Suprapubic skin (tissue), 4 donors: Measurements from ENCODE around the gene C14orf39.

Source experiments
- CTCF ChIP-seq, 2 donors: fragments of 200-600 bp in 1 of 2; fragments of 450-650 bp in 1 of 2; sonication (generic) in 1 of 2; IDR thresholded peaks; one replicate each; pipeline ENCODE4 v1.5.1; 2016 to 2019; ENCODE audit warnings: antibody characterized with exemption in 2 of 2, mild to moderate bottlenecking in 1 of 2, moderate library complexity in 1 of 2
- EP300 ChIP-seq: sonication (generic); formaldehyde crosslinking; IDR thresholded peaks from one replicate; pipeline ENCODE4 v1.6.1; 2017; ENCODE audit warnings: antibody characterized with exemption
- POLR2A ChIP-seq, 2 donors: fragments of 450-650 bp; IDR thresholded peaks; one replicate each; pipeline ENCODE4 v1.6.1; 2017; ENCODE audit warnings: antibody characterized with exemption in 2 of 2, mild to moderate bottlenecking in 2 of 2, moderate library complexity in 2 of 2
- POLR2AphosphoS5 ChIP-seq, 3 donors: sonication (generic); formaldehyde crosslinking; IDR thresholded peaks; one replicate each; pipeline ENCODE4 v1.6.1; 2017; ENCODE audit warnings: antibody characterized with exemption in 3 of 3

GRCh38 chr14:60485598-60486251 lies at the start of gene C14orf39:
- no peak for TF ChIP-seq POLR2A (IDR thresholded peaks at IDR 0.05)
- no peak for TF ChIP-seq EP300
- no peak for TF ChIP-seq CTCF (IDR thresholded peaks at IDR 0.05)
- TF ChIP-seq POLR2AphosphoS5 (IDR thresholded peaks at IDR 0.05) = no peak
